Coronary artery (tissue), 2 donors: ENCODE results near the gene GAS1.

Source experiments
- DNase-seq: peaks from one replicate; pipeline ENCODE4 v3.0.0-alpha.2; 2017; ENCODE audit warnings: low spot score
- H3K27ac ChIP-seq, 2 donors: fragments of 200-600 bp; sonication (generic); one replicate each; pipeline ENCODE4 v1.5.1; 2016 to 2019
- H3K4me3 ChIP-seq: fragments of 200-600 bp; sonication (generic); 2 replicates; pipeline ENCODE4 v1.5.1; 2016; ENCODE audit warnings: mild to moderate bottlenecking, moderate library complexity
- TF ChIP-seq, protein P1 (sequence below): fragments of 200-600 bp; sonication (generic); IDR thresholded peaks from one replicate; pipeline ENCODE4 v1.5.1; 2019; ENCODE audit warnings: antibody characterized with exemption

Gene GAS1, protein sequence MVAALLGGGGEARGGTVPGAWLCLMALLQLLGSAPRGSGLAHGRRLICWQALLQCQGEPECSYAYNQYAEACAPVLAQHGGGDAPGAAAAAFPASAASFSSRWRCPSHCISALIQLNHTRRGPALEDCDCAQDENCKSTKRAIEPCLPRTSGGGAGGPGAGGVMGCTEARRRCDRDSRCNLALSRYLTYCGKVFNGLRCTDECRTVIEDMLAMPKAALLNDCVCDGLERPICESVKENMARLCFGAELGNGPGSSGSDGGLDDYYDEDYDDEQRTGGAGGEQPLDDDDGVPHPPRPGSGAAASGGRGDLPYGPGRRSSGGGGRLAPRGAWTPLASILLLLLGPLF

DNA sequence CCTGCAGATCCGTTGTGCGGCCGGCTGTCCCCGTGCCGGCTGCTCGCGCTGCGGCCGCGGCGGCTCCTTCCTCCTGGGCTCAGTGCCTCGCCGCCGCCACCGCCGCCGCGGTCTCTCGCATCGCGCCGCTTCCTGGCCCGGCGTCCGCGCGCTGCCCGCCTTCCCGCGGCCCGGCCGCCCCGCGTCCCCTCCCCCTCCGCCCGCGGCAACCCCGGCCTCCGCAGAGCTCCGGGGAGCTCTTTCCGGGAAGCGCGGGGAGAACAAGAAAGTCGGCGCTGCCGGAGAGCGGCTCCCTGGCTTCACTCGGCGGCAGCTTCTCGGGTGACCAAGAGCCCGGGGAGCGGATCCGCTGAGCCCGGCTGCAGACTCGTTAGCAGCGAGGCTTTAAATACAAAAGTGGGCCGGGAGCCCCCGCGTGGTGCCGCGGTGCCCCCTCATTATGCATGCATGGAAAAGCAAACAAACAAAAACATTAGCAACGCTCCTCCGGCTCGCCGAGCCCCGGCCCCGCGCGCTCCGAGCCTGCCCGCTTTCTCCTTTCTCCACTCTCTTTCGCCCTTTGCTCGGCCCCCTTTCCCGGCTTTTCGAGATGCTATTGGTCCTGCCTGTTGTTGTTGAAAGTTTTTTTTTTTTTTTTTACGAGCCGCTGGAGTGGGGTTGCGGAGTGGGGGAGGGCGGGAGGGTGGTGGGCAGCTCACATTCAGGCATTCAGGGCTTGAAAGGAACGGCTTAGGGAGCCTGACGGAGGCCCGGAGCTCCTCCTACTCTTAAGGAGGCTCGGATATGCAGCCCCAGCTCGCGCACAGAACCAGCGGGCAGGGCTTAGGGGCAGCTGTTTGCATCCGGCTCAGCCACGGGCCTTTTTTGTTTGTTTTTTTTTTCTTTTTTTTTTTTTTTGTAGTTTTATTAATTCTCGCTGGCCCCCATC, at the start of gene GAS1:
Gene GAS1 (minus strand): TSS at position 361 of the 928 bp plus-strand sequence. CDS start 727 bp downstream, outside the sequence.
- Histone ChIP-seq H3K4me3 (peak within 1 kb of the TSS; percentile 88), H3K27ac (peak within 1 kb of the TSS; percentile 40 to 92)
- DNase-seq = peak; percentile 90
- TF ChIP-seq, protein P1, sequence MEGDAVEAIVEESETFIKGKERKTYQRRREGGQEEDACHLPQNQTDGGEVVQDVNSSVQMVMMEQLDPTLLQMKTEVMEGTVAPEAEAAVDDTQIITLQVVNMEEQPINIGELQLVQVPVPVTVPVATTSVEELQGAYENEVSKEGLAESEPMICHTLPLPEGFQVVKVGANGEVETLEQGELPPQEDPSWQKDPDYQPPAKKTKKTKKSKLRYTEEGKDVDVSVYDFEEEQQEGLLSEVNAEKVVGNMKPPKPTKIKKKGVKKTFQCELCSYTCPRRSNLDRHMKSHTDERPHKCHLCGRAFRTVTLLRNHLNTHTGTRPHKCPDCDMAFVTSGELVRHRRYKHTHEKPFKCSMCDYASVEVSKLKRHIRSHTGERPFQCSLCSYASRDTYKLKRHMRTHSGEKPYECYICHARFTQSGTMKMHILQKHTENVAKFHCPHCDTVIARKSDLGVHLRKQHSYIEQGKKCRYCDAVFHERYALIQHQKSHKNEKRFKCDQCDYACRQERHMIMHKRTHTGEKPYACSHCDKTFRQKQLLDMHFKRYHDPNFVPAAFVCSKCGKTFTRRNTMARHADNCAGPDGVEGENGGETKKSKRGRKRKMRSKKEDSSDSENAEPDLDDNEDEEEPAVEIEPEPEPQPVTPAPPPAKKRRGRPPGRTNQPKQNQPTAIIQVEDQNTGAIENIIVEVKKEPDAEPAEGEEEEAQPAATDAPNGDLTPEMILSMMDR = no peak

DNA sequence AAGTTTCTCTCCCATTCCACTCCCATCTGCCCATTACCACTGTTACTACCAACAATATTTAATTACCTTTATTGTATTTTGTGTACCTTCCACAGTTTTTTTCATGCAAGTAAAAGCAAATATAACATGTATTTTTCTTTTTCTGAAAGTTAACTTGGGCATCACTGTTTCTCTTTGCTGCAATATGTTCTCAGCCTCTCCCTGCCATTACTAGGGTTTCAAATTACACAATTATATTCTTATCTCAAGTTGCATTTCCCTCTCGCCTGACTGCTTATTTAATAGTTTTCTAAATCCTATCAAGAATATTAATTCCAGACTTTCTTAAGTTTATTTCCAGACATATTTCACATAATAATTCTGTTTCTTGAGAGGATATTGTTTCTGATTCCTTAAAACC, 46.9 kb upstream of the GAS1 start:
- Histone ChIP-seq H3K4me3 (no peak overlapping the region), H3K27ac (no peak overlapping the region)
- TF ChIP-seq, protein P1 = no peak
- no peak for DNase-seq

DNA sequence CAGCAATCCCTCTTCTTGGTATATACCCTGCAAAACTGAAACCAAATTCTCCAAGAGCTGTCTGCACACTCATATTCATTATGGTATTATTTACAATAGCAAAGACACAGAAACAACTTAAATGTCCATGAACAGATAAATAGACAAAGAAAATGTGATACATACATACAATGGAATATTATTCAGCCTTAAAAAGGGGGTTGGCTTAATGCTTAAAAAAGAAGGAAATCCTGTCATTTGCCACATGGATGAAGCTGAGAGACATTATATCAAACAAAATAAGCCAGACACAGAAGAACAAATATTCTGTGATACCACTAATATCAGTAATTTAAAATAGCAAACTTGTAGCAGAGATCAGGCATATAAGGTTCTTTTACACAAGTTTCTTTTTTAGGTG, 46.5 kb upstream of the GAS1 start:
- TF ChIP-seq, protein P1 = no peak
- Histone ChIP-seq H3K4me3 (no peak overlapping the region), H3K27ac (no peak overlapping the region)
- no peak for DNase-seq

DNA sequence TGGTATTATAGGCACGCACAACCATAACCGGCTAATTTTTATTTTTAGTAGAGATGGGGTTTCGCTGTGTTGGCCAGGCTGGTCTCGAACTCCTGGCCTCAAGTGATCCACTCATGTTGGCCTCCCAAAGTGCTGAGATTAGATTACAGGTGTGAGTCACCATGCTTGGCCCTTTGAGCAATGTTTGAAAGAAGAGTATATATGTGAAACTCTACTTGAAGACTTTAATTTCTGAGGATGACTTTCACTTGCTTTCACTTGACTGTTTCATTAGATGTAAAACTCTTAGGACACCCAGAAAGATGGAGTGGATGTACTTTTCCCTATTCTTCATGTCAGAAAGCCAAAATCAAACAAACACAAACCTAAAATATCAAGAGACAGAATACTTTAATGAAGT, 43.8 kb upstream of the GAS1 start:
- Histone ChIP-seq H3K4me3 (no peak overlapping the region), H3K27ac (no peak overlapping the region)
- DNase-seq = no peak
- TF ChIP-seq, protein P1 = no peak

DNA sequence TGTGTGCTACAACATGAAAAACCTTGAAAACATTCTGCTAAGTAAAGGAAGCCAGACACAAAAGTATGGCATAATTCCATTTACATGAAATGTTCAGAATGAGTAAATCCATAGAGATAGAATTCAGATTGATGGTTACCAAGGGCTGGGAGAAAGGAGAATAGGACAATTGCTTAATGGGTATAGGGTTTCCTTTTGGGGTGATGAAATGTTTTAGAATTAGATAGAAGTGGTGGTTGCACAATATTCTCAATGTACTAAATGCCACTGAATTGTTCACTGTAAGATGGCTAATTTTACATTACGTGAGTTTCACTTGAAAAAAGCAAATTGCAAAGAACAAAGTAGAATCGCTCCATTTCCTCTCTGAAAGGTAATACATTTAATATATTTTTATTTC, 43.0 kb upstream of the GAS1 start:
- H3K4me3 ChIP-seq = no peak overlapping the region
- TF ChIP-seq, protein P1 = no peak
- DNase-seq = no peak
- no peak overlapping the region for H3K27ac ChIP-seq

DNA sequence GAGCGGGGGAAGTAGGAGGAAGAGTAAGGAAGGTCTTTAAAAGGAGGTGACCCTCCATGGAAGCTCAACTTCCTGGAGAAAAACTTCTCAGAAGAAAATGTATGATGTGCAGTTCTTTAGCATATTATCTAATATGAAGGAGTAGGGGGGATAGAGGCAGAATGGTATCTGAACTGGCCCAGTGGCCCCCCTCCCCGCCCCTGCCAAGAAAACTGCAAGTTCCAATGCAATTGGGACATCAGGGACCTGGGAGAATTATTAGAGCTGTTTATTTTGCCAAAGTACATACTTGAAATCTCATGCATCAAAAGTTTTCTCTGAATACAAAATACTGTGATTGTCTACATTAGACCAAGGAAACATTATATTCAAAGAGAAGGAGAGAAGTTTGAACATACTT, 40.6 kb upstream of the GAS1 start:
- TF ChIP-seq, protein P1 = no peak
- Histone ChIP-seq H3K27ac (no peak overlapping the region), H3K4me3 (no peak overlapping the region)
- DNase-seq = no peak
